GM08714 (cell line): Measurements from ENCODE around the gene KAT5.
A peak's percentile ranks its signal among the peaks of the same experiment; 100 is the strongest.
"Not testable (repeated sequence)": the region's sequence is repeated elsewhere in the genome, so short reads cannot be mapped to it uniquely, and the experiment has no call there.

ENCODE experiments used
- H3K4me3 ChIP-seq: fragments of 200-500 bp; sonication (Bioruptor generic); 2 replicates; pipeline ENCODE4 v1.5.1; 2014; ENCODE audit warnings: mild to moderate bottlenecking, low read length, inconsistent platforms
- ZNF274 ChIP-seq: IDR thresholded peaks from 2 replicates; pipeline ENCODE4 v1.6.1; 2012; ENCODE audit warnings: mild to moderate bottlenecking, low read depth, low read length

KAT5 gene

DNA sequence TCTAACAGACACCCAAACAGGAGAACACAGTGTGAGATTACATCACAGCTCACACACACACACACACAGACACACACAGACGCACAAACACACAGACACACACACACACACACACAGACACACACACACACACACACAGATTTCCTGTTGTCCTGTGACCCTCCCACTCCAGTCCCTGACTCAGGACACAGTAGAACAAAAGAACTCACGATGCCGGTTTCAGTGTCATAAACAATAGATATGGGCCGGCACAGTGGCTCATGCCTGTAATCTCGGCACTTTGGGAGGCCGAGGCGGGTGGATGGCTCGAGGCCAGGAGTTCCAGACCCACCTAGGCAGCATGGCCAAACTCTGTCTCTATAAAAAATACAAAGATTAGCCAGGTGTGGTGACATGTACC is 13.8 kb upstream of the KAT5 start:
- TF ChIP-seq ZNF274 = no peak

DNA sequence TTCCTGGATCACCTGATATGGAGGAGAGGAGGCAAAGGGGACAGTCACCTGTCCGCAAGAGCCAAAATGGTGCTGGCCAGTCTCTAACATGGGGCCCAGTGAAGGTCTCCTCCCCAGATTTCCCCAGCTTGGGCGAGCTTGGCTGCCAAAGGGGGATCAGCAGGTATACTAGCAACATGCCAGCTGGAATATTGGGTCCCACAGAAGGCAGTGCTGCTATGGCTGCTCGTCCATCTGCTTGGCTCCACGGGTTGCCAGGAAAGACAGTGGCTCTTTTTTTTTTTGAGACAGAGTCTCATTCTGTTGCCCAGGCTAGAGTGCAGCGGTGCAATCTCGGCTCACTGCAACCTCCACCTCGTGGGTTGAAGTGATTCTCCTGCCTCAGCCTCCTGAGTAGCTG is 12.7 kb upstream of the KAT5 start:
- H3K4me3 ChIP-seq = no peak overlapping the region
- TF ChIP-seq ZNF274 = no peak

More for the DNA sequence above, 13.8 kb upstream of the KAT5 start:
- no peak overlapping the region for H3K4me3 ChIP-seq

DNA sequence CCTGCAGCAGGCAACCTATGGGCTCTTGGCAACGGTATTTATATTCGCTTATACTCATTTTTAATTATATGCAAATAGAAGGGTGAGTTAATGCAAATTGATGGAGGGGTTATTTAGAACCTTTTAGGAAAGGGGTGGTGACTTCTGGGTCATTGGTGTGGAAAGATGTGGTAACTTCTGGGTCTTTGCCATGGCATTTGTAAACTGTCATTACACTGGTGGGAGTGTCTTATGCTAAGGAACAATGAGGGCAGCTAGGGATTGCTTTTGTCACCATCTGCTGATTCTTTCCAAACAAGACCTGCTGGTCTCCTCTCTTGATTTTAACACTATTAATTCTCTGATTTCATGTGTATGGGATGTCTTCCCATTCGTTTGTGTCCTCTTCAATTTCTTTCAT is 11.7 kb upstream of the KAT5 start:
- no peak for TF ChIP-seq ZNF274
- no peak overlapping the region for H3K4me3 ChIP-seq

DNA sequence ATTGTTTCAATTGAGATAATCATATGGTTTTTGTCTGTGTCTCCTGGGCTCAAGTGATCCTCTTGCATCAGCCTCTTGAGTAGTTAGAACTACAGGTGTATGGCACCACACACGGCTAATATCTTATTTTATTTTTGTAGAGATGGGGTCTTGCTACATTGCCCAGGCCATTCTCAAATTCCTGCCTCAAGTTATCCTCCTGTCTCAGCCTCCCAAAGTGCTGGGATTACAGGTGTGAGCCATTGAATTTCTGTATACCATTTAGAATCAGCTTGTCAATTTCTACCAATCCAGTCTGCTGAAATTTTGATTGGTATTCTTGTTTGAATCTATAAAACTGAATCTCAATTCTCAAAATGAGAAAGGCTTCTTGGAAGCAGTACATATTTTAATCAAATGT is 10.4 kb upstream of the KAT5 start:
- no peak for TF ChIP-seq ZNF274
- no peak overlapping the region for H3K4me3 ChIP-seq

DNA sequence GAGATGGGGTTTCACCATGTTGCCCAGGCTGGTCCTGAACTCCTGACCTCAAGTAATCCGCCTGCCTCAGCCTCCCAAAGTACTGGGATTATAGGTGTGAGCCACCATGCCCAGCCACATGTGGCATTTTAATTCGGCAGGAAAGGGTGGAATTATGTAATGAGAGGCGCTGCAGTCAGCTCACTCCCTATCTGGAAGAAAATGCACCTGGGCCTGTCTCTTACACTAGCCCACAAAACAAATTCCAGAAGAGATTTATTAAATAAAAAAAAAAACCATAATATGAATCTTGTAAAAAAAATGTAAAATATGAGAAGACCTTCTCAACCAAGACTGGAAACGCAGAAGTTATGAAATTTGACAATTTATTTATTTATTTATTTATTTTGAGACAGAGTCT is 8.2 kb upstream of the KAT5 start:
- no peak overlapping the region for H3K4me3 ChIP-seq
- no peak for TF ChIP-seq ZNF274

DNA sequence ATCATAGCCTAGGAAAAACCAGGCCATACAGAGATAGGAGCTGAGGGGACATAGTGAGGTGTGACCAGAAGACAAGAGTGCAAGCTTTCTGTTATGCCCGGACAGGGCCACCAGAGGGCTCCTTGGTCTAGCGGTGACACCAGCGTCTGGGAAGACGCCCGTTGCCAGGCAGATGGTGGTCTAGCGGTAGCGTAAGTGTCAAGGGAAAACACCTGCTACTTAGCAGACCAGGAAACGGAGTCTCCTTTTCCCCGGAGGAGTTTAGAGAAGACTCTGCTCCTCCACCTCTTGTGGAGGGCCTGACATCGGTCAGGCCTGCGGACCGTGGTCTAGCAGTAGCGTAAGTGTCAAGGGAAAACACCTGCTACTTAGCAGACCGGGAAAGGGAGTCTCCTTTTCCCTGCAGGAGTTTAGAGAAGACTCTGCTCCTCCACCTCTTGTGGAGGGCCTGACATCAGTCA is 5.7 kb upstream of the KAT5 start:
- H3K4me3 ChIP-seq = peak overlapping the region; percentile 9; the same call in 1 of the 2 replicates

DNA sequence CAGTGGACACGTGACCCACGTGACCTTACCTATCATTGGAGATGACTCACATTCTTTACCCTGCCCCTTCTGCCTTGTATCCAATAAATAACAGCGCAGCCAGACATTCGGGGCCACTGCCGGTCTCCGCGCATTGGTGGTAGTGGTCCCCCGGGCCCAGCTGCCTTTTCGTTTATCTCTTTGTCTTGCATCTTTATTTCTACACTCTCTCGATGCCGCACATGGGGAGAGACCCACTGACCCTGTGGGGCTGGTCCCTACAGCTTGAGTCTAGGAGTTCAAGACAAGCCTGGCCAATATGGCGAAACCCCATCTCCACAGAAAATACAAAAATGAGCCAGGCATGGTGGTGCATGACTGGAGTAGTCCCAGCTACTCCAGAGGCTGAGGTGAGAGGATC is 5.0 kb upstream of the KAT5 start:
- not testable (repeated sequence) for H3K4me3 ChIP-seq

DNA sequence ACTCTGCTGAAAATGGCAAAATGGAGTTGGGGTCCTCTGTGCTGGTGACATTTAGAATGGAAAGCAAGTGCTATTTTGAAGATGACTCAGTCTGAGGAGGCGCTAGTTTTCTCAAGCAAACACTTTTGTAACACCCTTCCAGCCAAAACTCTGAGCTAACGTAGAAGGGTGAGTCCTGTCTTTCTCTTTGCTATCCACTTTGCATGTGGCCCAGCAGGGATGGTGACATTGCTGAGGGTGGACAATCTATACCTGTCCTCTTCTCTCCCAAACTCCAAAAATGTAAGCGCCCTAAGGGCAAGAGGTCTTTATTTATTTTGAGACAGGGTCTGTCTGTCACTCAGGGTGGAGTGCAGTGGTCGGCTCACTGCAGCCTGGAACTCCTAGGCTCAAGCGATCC is 3.6 kb upstream of the KAT5 start:
- no peak for TF ChIP-seq ZNF274
- H3K4me3 ChIP-seq = no peak overlapping the region

DNA sequence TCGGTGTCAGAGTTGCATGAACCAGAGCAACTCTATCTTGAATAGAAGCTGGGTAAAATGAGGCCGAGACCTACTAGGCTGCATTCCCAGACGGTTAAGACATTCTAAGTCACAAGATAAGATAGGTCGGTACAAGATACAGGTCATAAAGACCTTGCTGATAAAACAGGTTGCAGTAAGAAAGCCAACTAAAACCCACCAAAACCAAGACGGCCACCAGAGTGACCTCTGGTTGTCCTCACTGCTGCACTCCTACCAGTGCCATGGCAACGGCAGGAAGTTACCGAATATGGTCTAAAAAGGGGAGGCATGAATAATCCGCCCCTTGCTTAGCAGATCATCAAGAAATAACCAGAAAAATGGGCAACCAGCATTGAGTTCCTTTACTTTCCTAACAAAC is 2.4 kb upstream of the KAT5 start:
- H3K4me3 ChIP-seq = no peak overlapping the region
- no peak for TF ChIP-seq ZNF274

DNA sequence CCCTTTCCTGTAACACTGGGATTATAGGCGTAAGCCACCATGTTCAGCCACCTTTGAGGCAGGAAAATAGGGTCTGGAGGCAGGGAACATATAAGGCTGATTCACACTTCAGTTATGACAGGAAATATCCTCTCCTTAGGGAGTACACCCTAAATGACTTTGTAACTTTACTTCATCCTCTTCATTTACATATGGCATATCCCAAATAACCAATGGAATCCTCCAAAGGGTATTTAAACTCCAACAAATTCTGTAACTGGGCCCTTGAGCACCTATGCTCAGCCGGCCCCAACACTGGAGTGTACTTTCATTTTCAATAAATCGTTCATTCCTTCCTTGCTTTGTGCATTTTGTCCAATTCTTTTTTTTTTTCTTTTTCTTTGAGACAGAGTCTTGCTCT is 1.6 kb upstream of the KAT5 start:
- H3K4me3 ChIP-seq = no peak overlapping the region
- TF ChIP-seq ZNF274 = no peak

DNA sequence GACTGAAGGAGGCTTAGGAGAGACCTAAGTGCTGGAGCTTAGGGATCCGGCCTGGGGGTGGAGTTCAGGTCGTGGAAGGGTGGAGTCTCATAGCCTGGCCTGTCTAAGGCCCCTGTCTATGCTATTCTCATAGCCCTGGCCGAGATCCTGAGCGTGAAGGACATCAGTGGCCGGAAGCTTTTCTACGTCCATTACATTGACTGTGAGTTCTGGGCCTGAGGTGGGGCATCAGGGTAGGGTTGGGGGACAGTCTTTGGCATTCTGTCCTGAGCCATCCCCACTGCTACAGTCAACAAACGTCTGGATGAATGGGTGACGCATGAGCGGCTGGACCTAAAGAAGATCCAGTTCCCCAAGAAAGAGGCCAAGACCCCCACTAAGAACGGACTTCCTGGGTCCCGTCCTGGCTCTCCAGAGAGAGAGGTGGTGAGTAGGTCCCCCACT is 603 bp downstream of the KAT5 start:
- peak overlapping the region; percentile 69 for H3K4me3 ChIP-seq
- TF ChIP-seq ZNF274 = no peak

DNA sequence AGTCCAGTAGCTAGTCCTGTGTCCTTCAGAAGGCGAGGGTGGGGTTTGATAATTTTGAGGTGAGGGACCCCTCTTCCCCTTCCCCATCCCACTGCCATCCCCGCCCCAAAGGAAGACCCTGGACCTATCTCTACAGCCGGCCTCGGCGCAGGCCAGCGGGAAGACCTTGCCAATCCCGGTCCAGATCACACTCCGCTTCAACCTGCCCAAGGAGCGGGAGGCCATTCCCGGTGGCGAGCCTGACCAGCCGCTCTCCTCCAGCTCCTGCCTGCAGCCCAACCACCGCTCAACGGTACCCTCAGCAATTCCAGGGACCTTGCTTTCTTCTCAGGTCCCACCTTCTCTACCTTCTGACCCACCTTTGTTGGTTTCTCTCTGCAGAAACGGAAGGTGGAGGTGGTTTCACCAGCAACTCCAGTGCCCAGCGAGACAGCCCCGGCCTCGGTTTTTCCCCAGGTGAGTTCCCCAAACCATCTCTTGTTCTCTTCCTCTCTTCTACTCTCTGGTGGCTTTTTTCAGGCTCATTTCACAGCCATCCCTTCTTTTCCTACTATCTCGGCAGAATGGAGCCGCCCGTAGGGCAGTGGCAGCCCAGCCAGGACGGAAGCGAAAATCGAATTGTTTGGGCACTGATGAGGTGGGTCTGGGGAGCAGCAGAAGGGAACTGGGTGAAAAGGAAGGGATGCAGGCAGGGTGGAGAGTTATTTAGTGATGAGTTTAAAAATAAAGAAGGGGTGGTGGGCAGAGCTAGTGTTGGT is 1.3 kb downstream of the KAT5 start:
- H3K4me3 ChIP-seq = no peak overlapping the region; the same call in 1 of the 2 replicates
- TF ChIP-seq ZNF274 = no peak

DNA sequence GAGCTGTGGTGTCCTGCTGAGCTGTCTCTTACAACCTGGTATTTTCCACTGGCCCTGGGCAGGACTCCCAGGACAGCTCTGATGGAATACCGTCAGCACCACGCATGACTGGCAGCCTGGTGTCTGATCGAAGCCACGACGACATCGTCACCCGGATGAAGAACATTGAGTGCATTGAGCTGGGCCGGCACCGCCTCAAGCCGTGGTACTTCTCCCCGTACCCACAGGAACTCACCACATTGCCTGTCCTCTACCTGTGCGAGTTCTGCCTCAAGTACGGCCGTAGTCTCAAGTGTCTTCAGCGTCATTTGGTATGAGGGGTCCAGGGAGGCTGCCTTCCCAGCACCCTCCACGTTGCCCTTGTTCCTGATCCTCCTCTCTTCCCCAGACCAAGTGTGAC is 2.4 kb downstream of the KAT5 start:
- TF ChIP-seq ZNF274 = no peak
- no peak overlapping the region for H3K4me3 ChIP-seq

DNA sequence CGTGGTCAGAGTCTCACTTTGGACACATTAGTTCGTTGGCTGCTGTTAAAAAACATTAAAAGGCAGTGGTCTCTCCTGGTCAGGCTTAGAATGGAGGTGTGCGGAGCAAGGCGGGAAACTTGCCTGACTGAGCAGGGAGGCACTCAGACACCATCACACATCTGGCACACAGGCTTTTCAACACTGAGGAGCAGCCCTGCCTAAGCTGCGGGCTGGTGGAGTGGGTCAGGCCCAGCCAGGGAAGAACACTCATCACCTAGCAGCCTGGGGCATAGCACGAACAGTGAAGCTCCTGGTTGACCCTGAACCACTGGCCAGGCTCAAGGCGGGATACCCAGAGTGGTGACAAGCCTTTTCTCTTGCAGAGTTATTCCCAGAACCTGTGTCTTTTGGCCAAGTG is 4.2 kb downstream of the KAT5 start:
- no peak overlapping the region for H3K4me3 ChIP-seq
- TF ChIP-seq ZNF274 = no peak

DNA sequence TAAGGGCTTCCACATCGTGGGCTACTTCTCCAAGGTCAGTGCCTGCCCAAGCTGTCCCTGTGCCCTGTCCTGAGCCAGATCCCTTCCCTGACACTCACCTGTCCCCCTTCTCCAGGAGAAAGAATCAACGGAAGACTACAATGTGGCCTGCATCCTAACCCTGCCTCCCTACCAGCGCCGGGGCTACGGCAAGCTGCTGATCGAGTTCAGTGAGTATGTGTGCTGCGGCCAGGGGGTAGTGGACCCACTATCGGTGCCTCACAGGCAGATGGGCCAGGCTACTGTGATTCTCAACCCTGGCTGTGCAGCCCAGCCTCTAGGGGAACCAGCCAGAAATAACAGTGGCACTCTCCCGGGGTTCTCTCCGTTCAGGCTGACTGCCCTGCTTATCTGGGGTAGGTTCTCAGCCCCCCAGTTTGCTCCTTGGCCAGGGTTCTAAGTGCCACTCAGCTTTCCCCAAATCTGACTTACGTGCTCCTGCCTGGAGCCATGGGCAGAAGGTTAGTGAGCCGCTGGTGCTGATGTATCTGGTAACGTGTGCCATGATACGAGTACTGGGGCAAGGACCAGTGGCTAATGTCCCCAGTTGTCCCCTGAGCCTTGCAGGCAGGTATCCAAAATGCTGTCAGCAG is 4.8 kb downstream of the KAT5 start:
- no peak for TF ChIP-seq ZNF274
- no peak overlapping the region for H3K4me3 ChIP-seq

DNA sequence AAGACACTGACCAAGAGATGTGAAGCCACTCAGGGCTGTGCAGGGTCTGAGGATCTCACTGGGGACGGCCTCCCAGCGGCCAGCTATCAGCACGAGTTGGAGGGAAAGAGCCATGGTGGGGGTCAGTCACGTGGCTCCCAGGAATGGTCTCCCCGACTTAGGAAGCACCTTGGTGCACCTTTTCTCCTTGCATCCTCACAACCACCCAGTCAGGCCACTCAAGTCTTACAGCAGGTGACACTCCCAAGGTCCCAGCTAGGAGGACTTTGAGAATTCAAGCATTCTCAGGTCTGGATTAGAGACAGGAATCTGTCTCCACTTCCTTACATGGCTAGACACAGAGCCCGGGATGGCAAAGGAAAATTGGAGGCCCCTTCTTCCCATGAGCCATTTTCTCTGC is 5.9 kb downstream of the KAT5 start:
- no peak for TF ChIP-seq ZNF274
- H3K4me3 ChIP-seq = no peak overlapping the region
